Sigmoid colon (tissue), 7 donors: ENCODE measurements around the gene LRP8. TPM values are rescaled to one million over a fixed set of nuclear protein-coding genes. Genes with fewer than 3 reads are reported as not detected.

Experiments used
- DNase-seq: peaks from one replicate; pipeline ENCODE4 v3.0.0-alpha.2; 2019
- H3K27ac ChIP-seq, 4 donors: fragments of 200-600 bp; sonication (generic); one replicate each; pipeline ENCODE4 v1.5.1; 2016 to 2019; ENCODE audit warnings: mild to moderate bottlenecking in 1 of 4
- H3K27me3 ChIP-seq, 3 donors: fragments of 200-600 bp; sonication (generic); one replicate each; pipeline ENCODE4 v1.5.1; 2019; ENCODE audit warnings: mild to moderate bottlenecking in 1 of 3
- H3K36me3 ChIP-seq, 4 donors: fragments of 200-600 bp; sonication (generic); one replicate each; pipeline ENCODE4 v1.5.1; 2016 to 2019
- H3K4me1 ChIP-seq, 4 donors: fragments of 200-600 bp; sonication (generic); one replicate each; pipeline ENCODE4 v1.5.1; 2017 to 2019
- H3K4me3 ChIP-seq, 4 donors: fragments of 200-600 bp; sonication (generic); one replicate each; pipeline ENCODE4 v1.5.1; 2017 to 2019; ENCODE audit warnings: mild to moderate bottlenecking in 2 of 4, moderate library complexity in 1 of 4
- H3K9me3 ChIP-seq, 4 donors: fragments of 200-600 bp in 3 of 4; sonication (generic) in 3 of 4; one replicate each; pipeline versions ENCODE4 v1.5.1 to v1.6.1; 2013 to 2019
- CTCF ChIP-seq, 4 experiments: fragments of 450-650 bp in 3 of 4; fragments of 200-600 bp in 1 of 4; IDR thresholded peaks; one replicate each; pipeline ENCODE4 v1.5.1; 2016 to 2019; ENCODE audit warnings: antibody characterized with exemption in 4 of 4, mild to moderate bottlenecking in 3 of 4, moderate library complexity in 2 of 4
- EP300 ChIP-seq, 4 donors: sonication (generic); formaldehyde crosslinking; IDR thresholded peaks; one replicate each; pipeline ENCODE4 v1.6.1; 2017; ENCODE audit warnings: antibody characterized with exemption in 4 of 4
- POLR2A ChIP-seq, 2 donors: fragments of 450-650 bp; IDR thresholded peaks; one replicate each; pipeline ENCODE4 v1.6.1; 2016; ENCODE audit warnings: antibody characterized with exemption in 2 of 2, mild to moderate bottlenecking in 2 of 2, moderate library complexity in 2 of 2
- POLR2AphosphoS5 ChIP-seq, 4 donors: sonication (generic); formaldehyde crosslinking; IDR thresholded peaks; one replicate each; pipeline ENCODE4 v1.6.1; 2017; ENCODE audit warnings: antibody characterized with exemption in 4 of 4
- WGBS, 2 donors: extraction: QIAGEN DNeasy Blood & Tissue Kit; methylation state at CpG; one replicate each; pipeline ENCODE4 v1.1.7; 2013; 5-methylcytosine and 5-hydroxymethylcytosine counted together
- intact Hi-C: fragments of 100-400 bp; cut with DNase I; formaldehyde crosslinking; loops from one replicate; pipeline ENCODE4 v1.15.1; 2023
- polyA plus RNA-seq, 3 donors: library from polyadenylated mRNA; stranded (reverse); fragments of 200-250 nt; gene quantifications; one replicate each; pipeline ENCODE4 v1.2.3, GENCODE V29; 2013
- total RNA-seq, 4 donors: library from RNA; depleted of rRNA; stranded (reverse); fragments of >200 nt; gene quantifications; one replicate each; pipeline ENCODE4 v1.1.0, GENCODE V29; 2016
- donor health status: healthy with polysubstance abuse.
- donor health status: Bipolar disorder and iron deficiency.
- donor health status: healthy.

Gene LRP8
- total and polyA plus RNA-seq, 7 donors: 0.69 to 7.8 (median 1.2) TPM

DNA sequence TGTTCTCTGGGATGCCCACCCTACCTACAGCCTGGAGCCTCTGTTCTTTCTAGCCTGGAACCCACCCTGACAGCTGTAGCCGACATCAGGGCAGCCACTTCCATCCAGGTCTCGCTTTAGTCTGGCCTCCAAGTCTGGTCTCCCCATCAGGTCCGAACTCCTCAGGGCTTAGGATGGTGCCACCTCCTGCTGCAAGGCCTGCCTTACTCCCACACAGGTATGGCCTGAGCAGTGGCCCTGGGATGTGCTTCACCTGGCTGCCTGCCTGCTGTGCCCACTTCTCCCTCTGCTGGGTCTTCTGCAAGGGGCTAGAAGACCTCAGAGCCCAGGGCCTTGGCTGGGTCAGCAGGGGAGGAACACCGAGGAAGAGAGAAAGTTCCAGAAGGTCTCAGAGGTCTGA, 53.8 kb downstream of the LRP8 start:
- H3K9me3 ChIP-seq: no peaks in the 10 kb centered on the region
- peak; percentile 25 for DNase-seq
- intact Hi-C loops: no loop called here
- no peaks in the 10 kb centered on the region for H3K4me1 ChIP-seq
- H3K36me3 ChIP-seq: no peaks in the 10 kb centered on the region
- H3K4me3 ChIP-seq: no peak overlapping the region
- 94 to 96% methylated on average over 4 of the region's 4 CpGs for WGBS, 2 donors
- H3K27ac ChIP-seq: no peak overlapping the region
- TF ChIP-seq POLR2AphosphoS5 (IDR thresholded peaks at IDR 0.05) (no peak), EP300 (IDR thresholded peaks at IDR 0.05) (no peak), CTCF (IDR thresholded peaks at IDR 0.05) (no peak), POLR2A (IDR thresholded peaks at IDR 0.05) (no peak)
- peaks cover 0 to 13% (median 0%) of the 10 kb centered on the region in 3 donors for H3K27me3 ChIP-seq

DNA sequence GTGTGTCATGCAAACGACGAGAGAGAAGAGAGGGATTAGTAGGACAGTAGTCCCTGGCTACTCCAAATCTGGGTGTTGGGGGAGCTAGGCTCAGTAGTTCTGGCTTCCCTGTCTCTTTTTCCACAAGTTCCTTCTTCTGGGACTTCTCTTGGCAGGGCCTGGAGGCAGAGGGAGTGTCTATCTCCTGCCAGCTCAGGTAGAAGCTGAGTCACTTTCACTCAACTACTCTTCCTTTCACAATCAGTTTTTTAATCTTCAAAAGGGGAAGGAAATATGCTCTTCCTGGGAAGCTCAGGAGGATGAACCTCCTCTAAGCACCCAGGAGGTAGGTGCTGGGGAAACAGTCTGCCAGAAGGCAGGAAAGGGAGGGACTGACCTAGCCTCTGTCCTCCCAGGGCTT, 54.3 kb downstream of the LRP8 start:
- no peaks in the 10 kb centered on the region for H3K4me1 ChIP-seq
- H3K36me3 ChIP-seq: no peaks in the 10 kb centered on the region
- H3K9me3 ChIP-seq: no peaks in the 10 kb centered on the region
- DNase-seq: peak; percentile 2
- no peak overlapping the region for H3K4me3 ChIP-seq
- H3K27me3 ChIP-seq: peaks cover 0 to 13% (median 0%) of the 10 kb centered on the region in 3 donors
- intact Hi-C loops: no loop called here
- WGBS, 2 donors: 92 to 96% methylated on average over 2 of the region's 2 CpGs
- H3K27ac ChIP-seq: no peak overlapping the region
- TF ChIP-seq POLR2AphosphoS5 (IDR thresholded peaks at IDR 0.05): no peak

GRCh38 chr1:53272349-53272748, 55.5 kb downstream of the LRP8 start:
- Histone ChIP-seq H3K9me3 (no peaks in the 10 kb centered on the region), H3K4me3 (no peak overlapping the region), H3K27me3 (peaks cover 0 to 8% (median 0%) of the 10 kb centered on the region in 3 donors), H3K4me1 (no peaks in the 10 kb centered on the region), H3K27ac (no peak overlapping the region), H3K36me3 (no peaks in the 10 kb centered on the region)
- TF ChIP-seq POLR2AphosphoS5 (IDR thresholded peaks at IDR 0.05) (no peak), EP300 (IDR thresholded peaks at IDR 0.05) (no peak), POLR2A (IDR thresholded peaks at IDR 0.05) (no peak), CTCF (IDR thresholded peaks at IDR 0.05) (no peak)
- 98% methylated on average over 4 of the region's 4 CpGs for WGBS, 2 donors
- no peak for DNase-seq
- intact Hi-C loops: no loop called here

DNA sequence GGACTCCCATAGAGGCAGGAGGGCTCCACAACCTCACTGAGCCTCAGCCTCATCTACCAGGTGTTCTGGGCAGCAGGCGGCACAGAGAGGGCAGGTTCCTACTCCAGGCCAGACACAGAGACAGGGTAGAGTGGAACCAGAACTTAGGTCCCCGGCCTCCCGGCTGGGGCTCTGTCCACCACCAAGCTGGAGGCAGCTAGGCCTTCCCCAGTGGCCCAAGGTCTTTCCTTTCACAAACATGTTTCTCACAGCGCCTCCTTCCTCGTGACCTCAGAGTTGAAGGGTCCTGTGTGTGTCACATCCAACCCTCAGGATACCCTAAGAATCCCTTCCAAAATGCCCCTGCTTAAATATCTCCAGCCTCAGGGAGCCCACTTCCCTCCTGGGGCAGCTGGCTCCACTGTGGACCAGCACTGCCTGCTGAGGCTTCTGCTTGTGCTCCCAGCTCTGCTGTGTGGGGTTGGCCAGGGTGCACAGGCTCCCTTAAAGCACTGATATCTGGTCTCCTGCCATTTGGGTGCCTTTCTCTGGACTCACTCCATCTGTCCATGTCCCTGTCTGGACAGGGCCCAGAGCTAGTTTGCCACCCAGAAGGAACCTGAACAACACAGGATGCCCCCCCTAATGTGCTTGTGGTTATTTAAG, 56.3 kb downstream of the LRP8 start:
- intact Hi-C loops: no loop called here
- H3K4me1 ChIP-seq: no peaks in the 10 kb centered on the region
- TF ChIP-seq EP300 (IDR thresholded peaks at IDR 0.05) (no peak), POLR2AphosphoS5 (IDR thresholded peaks at IDR 0.05) (no peak), POLR2A (IDR thresholded peaks at IDR 0.05) (no peak), CTCF (IDR thresholded peaks at IDR 0.05) (no peak)
- no peak for DNase-seq
- 98% methylated on average over 5 of the region's 5 CpGs for WGBS, 2 donors
- H3K27ac ChIP-seq: no peak overlapping the region
- H3K27me3 ChIP-seq: peaks cover 0 to under 1% (median 0%) of the 10 kb centered on the region in 3 donors
- no peaks in the 10 kb centered on the region for H3K9me3 ChIP-seq
- H3K36me3 ChIP-seq: no peaks in the 10 kb centered on the region
- H3K4me3 ChIP-seq: no peak overlapping the region

DNA sequence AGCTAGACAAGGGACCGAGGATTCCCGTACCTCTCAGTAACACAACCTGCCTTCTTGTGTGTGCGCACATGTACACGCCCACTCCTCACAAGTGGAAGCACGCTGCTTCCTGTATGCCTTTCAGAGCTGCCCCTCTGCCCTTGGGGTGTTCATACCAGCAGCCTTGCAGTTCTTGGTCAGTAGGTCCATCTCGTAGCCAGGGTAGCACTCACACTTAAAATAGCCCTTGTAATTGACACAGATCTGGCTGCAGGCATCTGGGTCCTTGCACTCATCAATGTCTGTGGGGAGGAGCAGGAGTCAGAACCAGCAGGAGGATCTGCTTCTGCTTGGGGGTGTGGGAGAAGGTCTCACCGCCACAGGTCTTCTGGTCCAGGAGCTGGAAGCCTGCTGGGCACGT, 57.0 kb downstream of the LRP8 start:
- no peak for DNase-seq

More for the DNA sequence above, 57.0 kb downstream of the LRP8 start:
- Histone ChIP-seq H3K4me3 (no peak overlapping the region), H3K27ac (no peak overlapping the region), H3K36me3 (no peaks in the 10 kb centered on the region), H3K27me3 (no peaks in the 10 kb centered on the region), H3K9me3 (no peaks in the 10 kb centered on the region), H3K4me1 (no peaks in the 10 kb centered on the region)
- TF ChIP-seq CTCF (IDR thresholded peaks at IDR 0.05): no peak
- TF ChIP-seq POLR2A (IDR thresholded peaks at IDR 0.05): no peak
- no peak for TF ChIP-seq POLR2AphosphoS5 (IDR thresholded peaks at IDR 0.05)
- no peak for TF ChIP-seq EP300 (IDR thresholded peaks at IDR 0.05)
- intact Hi-C loops: no loop called here
- WGBS, 2 donors: 93 to 94% methylated on average over 8 of the region's 8 CpGs
